Hepatocyte (in vitro differentiated cells): ENCODE measurements around the gene PIK3R5. TPM values are rescaled to one million over a fixed set of nuclear protein-coding genes. Genes with fewer than 3 reads are reported as not detected.

Experiments used
- DNase-seq: peaks from one replicate; pipeline ENCODE4 v3.0.0-alpha.2; 2016; ENCODE audit warnings: low spot score
- H2AFZ ChIP-seq: fragments of 200-600 bp; sonication (generic); 2 replicates; pipeline ENCODE4 v1.6.0; 2016; ENCODE audit warnings: antibody characterized with exemption, mild to moderate bottlenecking
- H3K27ac ChIP-seq: fragments of 200-600 bp; sonication (generic); 2 replicates; pipeline ENCODE4 v1.5.1; 2016; ENCODE audit warnings: mild to moderate bottlenecking
- H3K27me3 ChIP-seq: fragments of 200-600 bp; sonication (generic); 2 replicates; pipeline ENCODE4 v1.6.1; 2016
- H3K36me3 ChIP-seq: fragments of 200-600 bp; sonication (generic); replicated peaks from 2 replicates; pipeline ENCODE4 v1.5.1; 2016; ENCODE audit warnings: low read depth; ENCODE audit not compliant: insufficient read depth
- H3K4me1 ChIP-seq: fragments of 200-600 bp; sonication (generic); 2 replicates; pipeline ENCODE4 v1.5.1; 2016; ENCODE audit warnings: mild to moderate bottlenecking, moderate library complexity; ENCODE audit not compliant: insufficient read depth
- H3K4me2 ChIP-seq: fragments of 200-600 bp; sonication (generic); 2 replicates; pipeline ENCODE4 v1.6.0; 2016
- H3K4me3 ChIP-seq: fragments of 200-600 bp; sonication (generic); 2 replicates; pipeline ENCODE4 v1.5.1; 2016; ENCODE audit warnings: mild to moderate bottlenecking
- H3K79me2 ChIP-seq: fragments of 200-600 bp; sonication (generic); 2 replicates; pipeline ENCODE4 v1.6.0; 2017; ENCODE audit warnings: mild to moderate bottlenecking
- H3K9me2 ChIP-seq: fragments of 200-600 bp; sonication (generic); replicated peaks from 2 replicates; pipeline ENCODE4 v1.6.0; 2017; ENCODE audit warnings: mild to moderate bottlenecking; ENCODE audit not compliant: insufficient read depth
- H3K9me3 ChIP-seq: fragments of 200-600 bp; sonication (generic); 2 replicates; pipeline ENCODE4 v1.5.1; 2016; ENCODE audit warnings: low read depth, mild to moderate bottlenecking
- H4K20me1 ChIP-seq: fragments of 200-600 bp; sonication (generic); 2 replicates; pipeline ENCODE4 v1.6.0; 2016; ENCODE audit warnings: mild to moderate bottlenecking; ENCODE audit not compliant: insufficient read depth, poor library complexity, severe bottlenecking
- EZH2 ChIP-seq: fragments of 200-600 bp; sonication (generic); IDR thresholded peaks from 2 replicates; pipeline ENCODE4 v1.6.1; 2016; ENCODE audit warnings: antibody characterized with exemption, mild to moderate bottlenecking, borderline replicate concordance
- EZH2phosphoT487 ChIP-seq: fragments of 200-600 bp; sonication (generic); IDR thresholded peaks from one replicate; pipeline ENCODE4 v1.6.1; 2018; ENCODE audit warnings: antibody characterized with exemption, mild to moderate bottlenecking, low read depth, moderate library complexity; ENCODE audit not compliant: unreplicated experiment, severe bottlenecking
- WGBS: methylation state at CpG from one replicate; pipeline ENCODE4 v1.1.6; 2016; ENCODE audit warnings: low lambda C conversion rate; ENCODE audit errors: missing lambda C conversion rate; 5-methylcytosine and 5-hydroxymethylcytosine counted together
- polyA plus RNA-seq: library from polyadenylated mRNA; unstranded; fragments of >200 nt; fragmentation: Nextera tagmentation; extraction: Ambion mirVana; gene quantifications from 2 replicates; pipeline ENCODE4 v1.2.1, GENCODE V29; 2016
- total RNA-seq: library from RNA; depleted of rRNA; stranded (reverse); fragments of >200 nt; gene quantifications from 2 replicates; pipeline ENCODE4 v1.2.3, GENCODE V29; 2014
- TF ChIP-seq, protein P1 (sequence below): fragments of 200-600 bp; sonication (generic); IDR thresholded peaks from 2 replicates; pipeline ENCODE4 v1.5.1; 2016; ENCODE audit warnings: antibody characterized with exemption, mild to moderate bottlenecking; ENCODE audit not compliant: poor library complexity

PIK3R5 gene
- total and polyA plus RNA-seq, 2 experiments from 2014 or later = 2.6 TPM; not detected in 1

DNA sequence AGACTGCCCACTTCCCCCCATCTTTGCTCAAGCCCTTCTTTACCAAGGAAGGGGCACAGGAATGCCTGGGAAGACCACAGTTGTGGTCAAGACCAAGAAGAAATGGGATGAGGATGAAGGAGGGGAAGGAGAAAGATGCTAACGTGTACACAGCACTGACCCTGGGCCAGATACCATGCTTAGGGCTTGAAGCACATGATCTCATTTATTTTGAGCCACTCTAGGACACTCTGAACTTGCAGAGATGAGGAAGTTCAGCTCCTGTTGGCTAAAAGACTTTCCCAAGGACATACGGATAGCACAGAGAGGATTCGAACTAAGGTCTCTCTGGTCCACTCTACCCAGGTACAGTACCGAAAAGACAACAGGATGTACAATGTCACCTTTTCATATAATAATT lies 42.6 kb downstream of the PIK3R5 start:
- Histone ChIP-seq H2AFZ (no peak overlapping the region), H3K27ac (no peak overlapping the region), H3K4me2 (no peak overlapping the region), H4K20me1 (no peaks in the 10 kb centered on the region), H3K9me2 (no peaks in the 10 kb centered on the region), H3K9me3 (no peaks in the 10 kb centered on the region), H3K36me3 (no peaks in the 10 kb centered on the region), H3K4me1 (no peaks in the 10 kb centered on the region), H3K27me3 (no peaks in the 10 kb centered on the region), H3K4me3 (no peak overlapping the region), H3K79me2 (no peaks in the 10 kb centered on the region)
- no peak for DNase-seq
- TF ChIP-seq, protein P1, sequence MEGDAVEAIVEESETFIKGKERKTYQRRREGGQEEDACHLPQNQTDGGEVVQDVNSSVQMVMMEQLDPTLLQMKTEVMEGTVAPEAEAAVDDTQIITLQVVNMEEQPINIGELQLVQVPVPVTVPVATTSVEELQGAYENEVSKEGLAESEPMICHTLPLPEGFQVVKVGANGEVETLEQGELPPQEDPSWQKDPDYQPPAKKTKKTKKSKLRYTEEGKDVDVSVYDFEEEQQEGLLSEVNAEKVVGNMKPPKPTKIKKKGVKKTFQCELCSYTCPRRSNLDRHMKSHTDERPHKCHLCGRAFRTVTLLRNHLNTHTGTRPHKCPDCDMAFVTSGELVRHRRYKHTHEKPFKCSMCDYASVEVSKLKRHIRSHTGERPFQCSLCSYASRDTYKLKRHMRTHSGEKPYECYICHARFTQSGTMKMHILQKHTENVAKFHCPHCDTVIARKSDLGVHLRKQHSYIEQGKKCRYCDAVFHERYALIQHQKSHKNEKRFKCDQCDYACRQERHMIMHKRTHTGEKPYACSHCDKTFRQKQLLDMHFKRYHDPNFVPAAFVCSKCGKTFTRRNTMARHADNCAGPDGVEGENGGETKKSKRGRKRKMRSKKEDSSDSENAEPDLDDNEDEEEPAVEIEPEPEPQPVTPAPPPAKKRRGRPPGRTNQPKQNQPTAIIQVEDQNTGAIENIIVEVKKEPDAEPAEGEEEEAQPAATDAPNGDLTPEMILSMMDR = no peak
- TF ChIP-seq EZH2phosphoT487 (no peak), EZH2 (no peak)
- WGBS = 91% methylated on average over 4 of the region's 4 CpGs

GRCh38 chr17:8922451-8922850 lies 43.1 kb downstream of the PIK3R5 start:
- H3K27me3 ChIP-seq = no peaks in the 10 kb centered on the region
- H3K4me1 ChIP-seq = no peaks in the 10 kb centered on the region
- no peaks in the 10 kb centered on the region for H3K79me2 ChIP-seq
- WGBS = 73% methylated on average over 6 of the region's 6 CpGs
- no peaks in the 10 kb centered on the region for H3K36me3 ChIP-seq
- TF ChIP-seq, protein P1 = no peak
- TF ChIP-seq EZH2phosphoT487 (no peak), EZH2 (no peak)
- DNase-seq = peak; percentile 19
- H3K9me3 ChIP-seq = no peaks in the 10 kb centered on the region
- no peak overlapping the region for H3K4me2 ChIP-seq
- H3K27ac ChIP-seq = no peak overlapping the region
- H3K4me3 ChIP-seq = no peak overlapping the region
- no peaks in the 10 kb centered on the region for H3K9me2 ChIP-seq
- no peak overlapping the region for H2AFZ ChIP-seq
- no peaks in the 10 kb centered on the region for H4K20me1 ChIP-seq

DNA sequence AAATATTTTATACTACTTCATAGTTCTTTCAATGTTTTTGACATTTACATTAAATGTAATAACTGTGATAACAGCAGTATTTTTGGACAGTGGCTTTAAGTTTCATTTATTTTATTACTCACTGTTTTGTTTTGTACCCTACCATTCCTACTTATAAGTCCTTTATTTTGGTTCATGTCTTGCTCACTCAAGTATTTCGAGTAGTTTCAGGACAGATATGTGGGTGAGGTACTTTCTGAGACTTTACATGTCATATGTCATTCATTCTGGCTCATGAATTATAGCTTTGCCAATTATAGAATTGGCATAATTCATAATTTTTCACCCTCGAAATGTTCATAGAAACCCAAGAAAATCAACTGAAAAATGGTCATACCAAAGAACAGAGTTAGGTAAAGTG lies 44.4 kb downstream of the PIK3R5 start:
- no peak for TF ChIP-seq EZH2phosphoT487
- TF ChIP-seq, protein P1 = no peak
- no peak for TF ChIP-seq EZH2
- H3K79me2 ChIP-seq = no peaks in the 10 kb centered on the region
- no peak for DNase-seq
- no peaks in the 10 kb centered on the region for H4K20me1 ChIP-seq
- H3K27ac ChIP-seq = no peak overlapping the region
- no peak overlapping the region for H2AFZ ChIP-seq
- no peaks in the 10 kb centered on the region for H3K4me1 ChIP-seq
- no peaks in the 10 kb centered on the region for H3K9me2 ChIP-seq
- H3K4me3 ChIP-seq = no peak overlapping the region
- H3K27me3 ChIP-seq = no peaks in the 10 kb centered on the region
- H3K9me3 ChIP-seq = no peaks in the 10 kb centered on the region
- H3K36me3 ChIP-seq = no peaks in the 10 kb centered on the region
- WGBS = 53% methylated on average over 2 of the region's 2 CpGs
- H3K4me2 ChIP-seq = no peak overlapping the region

DNA sequence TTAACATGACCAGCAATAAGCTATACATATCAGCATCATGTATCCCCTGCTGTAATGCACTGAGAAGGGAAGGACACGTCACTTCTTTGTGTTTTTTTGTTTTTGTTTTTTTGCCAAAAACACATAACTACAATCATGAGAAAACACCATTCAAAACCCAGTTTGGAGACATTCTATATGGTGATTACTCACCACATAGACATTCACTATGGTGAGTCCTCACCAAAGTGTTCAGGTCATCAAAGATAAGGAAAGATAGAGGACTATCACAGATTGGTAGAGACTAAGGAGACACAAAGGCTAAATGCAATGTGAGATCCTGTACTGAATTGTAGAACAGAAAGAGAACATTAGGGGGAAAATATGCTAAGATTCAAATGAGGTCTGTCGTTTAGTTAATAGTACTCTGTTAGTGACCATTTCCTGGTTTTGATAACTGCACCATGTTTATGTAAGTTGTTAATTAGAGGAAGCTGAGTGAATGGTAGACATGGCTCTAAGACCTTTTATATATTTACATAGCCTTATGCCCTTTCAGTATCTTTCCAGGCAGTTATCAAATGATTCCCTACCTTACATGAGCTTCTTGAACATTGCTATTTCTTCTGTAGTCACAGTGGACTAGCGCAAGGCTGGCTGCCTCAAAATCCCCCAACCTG lies 46.6 kb downstream of the PIK3R5 start:
- no peaks in the 10 kb centered on the region for H3K79me2 ChIP-seq
- H3K4me1 ChIP-seq = no peaks in the 10 kb centered on the region
- 72% methylated on average over 3 of the region's 3 CpGs for WGBS
- H3K4me2 ChIP-seq = no peak overlapping the region
- no peak overlapping the region for H2AFZ ChIP-seq
- TF ChIP-seq EZH2phosphoT487 = no peak
- TF ChIP-seq, protein P1 = no peak
- TF ChIP-seq EZH2 = no peak
- no peak for DNase-seq
- H3K9me3 ChIP-seq = no peaks in the 10 kb centered on the region
- H3K36me3 ChIP-seq = no peaks in the 10 kb centered on the region
- no peak overlapping the region for H3K27ac ChIP-seq
- H4K20me1 ChIP-seq = no peaks in the 10 kb centered on the region
- no peak overlapping the region for H3K4me3 ChIP-seq
- H3K27me3 ChIP-seq = no peaks in the 10 kb centered on the region
- H3K9me2 ChIP-seq = no peaks in the 10 kb centered on the region
